Ovary (tissue), 9 donors: Measurements from ENCODE around the gene TRNP1. TPM values are rescaled to one million over a fixed set of nuclear protein-coding genes. Genes with fewer than 3 reads are reported as not detected.

Experiments used
- DNase-seq, 5 donors: peaks; one replicate each; pipeline ENCODE4 v3.0.0-alpha.2; 2019 to 2020
- H3K27ac ChIP-seq, 2 donors: fragments of 200-600 bp; one replicate each; pipeline versions ENCODE4 v1.5.1 to v1.8.0; 2019 to 2022
- H3K27me3 ChIP-seq: fragments of 200-600 bp; one replicate; pipeline ENCODE4 v1.8.0; 2022
- H3K36me3 ChIP-seq: fragments of 200-600 bp; sonication (generic); one replicate; pipeline ENCODE4 v1.5.1; 2019
- H3K4me1 ChIP-seq: one replicate; pipeline ENCODE4 v1.8.1; 2013; ENCODE audit warnings: mild to moderate bottlenecking, moderate library complexity; ENCODE audit not compliant: insufficient read depth
- H3K4me3 ChIP-seq: fragments of 200-600 bp; sonication (generic); one replicate; pipeline ENCODE4 v1.5.1; 2017
- H3K9me3 ChIP-seq, 2 donors: fragments of 200-600 bp in 1 of 2; sonication (generic) in 1 of 2; one replicate each; pipeline versions ENCODE4 v1.5.1 to v1.8.1; 2013 to 2019; ENCODE audit warnings: mild to moderate bottlenecking in 1 of 2, moderate library complexity in 1 of 2
- CTCF ChIP-seq, 3 donors: fragments of 450-650 bp in 2 of 3; fragments of 200-600 bp in 1 of 3; IDR thresholded peaks; one replicate each; pipeline versions ENCODE4 v1.5.1 to v1.8.0; 2016 to 2022; ENCODE audit warnings: antibody characterized with exemption in 3 of 3, mild to moderate bottlenecking in 1 of 3
- EP300 ChIP-seq: sonication (generic); formaldehyde crosslinking; IDR thresholded peaks from one replicate; pipeline ENCODE4 v1.6.1; 2017; ENCODE audit warnings: antibody characterized with exemption
- POLR2A ChIP-seq: fragments of 450-650 bp; IDR thresholded peaks from one replicate; pipeline ENCODE4 v1.6.1; 2017; ENCODE audit warnings: antibody characterized with exemption, mild to moderate bottlenecking, moderate library complexity
- WGBS, 3 donors: extraction: QIAGEN DNeasy Blood & Tissue Kit in 1 of 3; methylation state at CpG; one replicate each; pipeline versions ENCODE4 v1.1.5 to v1.1.7; 2013 to 2017; 5-methylcytosine and 5-hydroxymethylcytosine counted together
- intact Hi-C, 4 donors: fragments of 100-400 bp; cut with DNase I; formaldehyde crosslinking; loops; one replicate each; pipeline versions ENCODE4 v1.11.0 to v1.15.1; 2022 to 2023
- polyA plus RNA-seq, 2 donors: library from polyadenylated mRNA; stranded (reverse); fragments of 200-250 nt in 1 of 2; fragments of 350-450 nt in 1 of 2; fragmentation: Illumina TruSeq in 1 of 2; extraction: RNeasy Lipid Tissue Mini Kit (QIAGEN cat#74804) in 1 of 2; gene quantifications; one replicate each; pipeline ENCODE4 v1.2.3, GENCODE V29; 2013 to 2014
- total RNA-seq, 7 donors: library from RNA; depleted of rRNA in 2 of 7; stranded (reverse); fragments of >200 nt in 2 of 7; fragmentation: NEBNext Ultra II Directional in 3 of 7; extraction: Animal tissue kit (Norgen Biotek cat#: 25700) in 3 of 7; gene quantifications; one replicate each; pipeline versions ENCODE4 v1.1.0 to v1.2.4, GENCODE V29; 2016 to 2023
- donor health status: DM: no; HTN: no; CAD: no; lungs with moderate emphysema.
- donor health status: DM: no; HTN: no; CAD: no.
- donor health status: Bipolar disorder and iron deficiency.
- donor health status: DM: yes; HTN: yes; CAD: no.
- donor health status: DM: no; HTN: no; CAD: no.
- donor health status: DM: yes; HTN: yes; CAD: no.

TRNP1 gene
- total and polyA plus RNA-seq, 9 donors: 0.25 to 23.8 (median 4.2) TPM

DNA sequence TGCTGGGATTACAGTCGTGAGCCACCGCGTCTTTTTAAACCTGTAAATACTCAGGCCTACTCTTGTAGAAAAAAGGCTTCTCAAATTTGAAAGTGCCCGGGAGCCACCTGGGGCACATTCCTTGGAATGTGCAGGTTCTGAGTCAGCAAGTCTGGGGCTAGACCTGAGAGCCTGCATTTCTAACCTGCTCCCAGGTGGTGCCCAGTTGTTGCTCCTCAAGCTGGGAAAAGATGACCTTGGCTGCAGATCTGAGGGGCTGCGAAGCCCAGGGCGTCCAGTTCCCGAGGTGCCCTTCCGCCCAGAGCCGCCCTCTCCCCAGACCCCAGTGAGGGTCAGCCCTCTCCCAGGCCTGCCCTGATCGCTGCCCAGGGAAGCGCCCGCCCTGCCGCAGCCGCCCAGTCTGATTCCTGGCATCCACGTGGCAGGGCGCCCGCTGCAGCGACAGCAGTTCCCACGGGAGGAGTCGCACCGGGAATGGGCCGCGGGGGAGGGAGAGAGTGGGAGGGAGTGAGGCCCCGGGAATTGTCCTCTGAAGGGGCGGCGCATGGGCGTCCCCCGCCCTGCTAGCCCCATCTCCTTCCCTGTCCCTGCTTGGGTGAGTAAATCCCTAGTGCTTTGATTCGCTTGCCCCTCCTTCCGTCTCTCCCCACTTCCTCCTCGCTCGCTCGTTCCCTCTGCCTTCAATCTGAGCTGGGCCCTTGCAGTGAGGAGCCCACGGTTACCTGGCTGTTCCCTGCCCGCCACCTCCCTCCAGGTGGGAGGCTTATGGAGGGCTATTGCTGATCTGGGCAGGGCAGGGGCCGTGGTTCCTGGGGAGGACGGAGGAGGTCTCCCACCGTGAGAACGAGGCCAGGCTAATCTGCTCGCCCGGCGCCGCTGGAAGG, 38.0 kb downstream of the TRNP1 start:
- Histone ChIP-seq H3K4me3 (peak overlapping the region; percentile 17), H3K36me3 (no peaks in the 10 kb centered on the region), H3K27ac (no peak overlapping the region), H3K27me3 (no peaks in the 10 kb centered on the region), H3K9me3 (no peaks in the 10 kb centered on the region), H3K4me1 (peaks cover 2% of the 10 kb centered on the region)
- DNase-seq: peak; percentile 66 to 77 (median 72)
- WGBS, 3 donors: 8 to 16% (median 9%) methylated on average over 39 to 43 of the region's 43 CpGs
- TF ChIP-seq POLR2A (no peak), CTCF (IDR thresholded peaks at IDR 0.05) (no peak), EP300 (no peak)
- intact Hi-C loops: no loop called here

GRCh38 chr1:27032119-27032461, 38.6 kb downstream of the TRNP1 start:
- Histone ChIP-seq H3K4me1 (peaks cover 2% of the 10 kb centered on the region), H3K27ac (no peak overlapping the region), H3K36me3 (no peaks in the 10 kb centered on the region), H3K27me3 (no peaks in the 10 kb centered on the region), H3K9me3 (no peaks in the 10 kb centered on the region), H3K4me3 (peak overlapping the region; percentile 17)
- TF ChIP-seq EP300 (no peak), CTCF (IDR thresholded peaks at IDR 0.05) (no peak), POLR2A (no peak)
- no peak for DNase-seq
- WGBS, 3 donors: 41 to 72% (median 50%) methylated on average over 2 of the region's 2 CpGs
- intact Hi-C loops: no loop called here

GRCh38 chr1:27033043-27033746, 39.7 kb downstream of the TRNP1 start:
- DNase-seq: no peak
- Histone ChIP-seq H3K4me1 (peaks cover 2% of the 10 kb centered on the region), H3K27ac (no peak overlapping the region), H3K27me3 (no peaks in the 10 kb centered on the region), H3K36me3 (no peaks in the 10 kb centered on the region), H3K4me3 (no peak overlapping the region), H3K9me3 (no peaks in the 10 kb centered on the region)
- no peak for TF ChIP-seq EP300
- no peak for TF ChIP-seq POLR2A
- TF ChIP-seq CTCF (IDR thresholded peaks at IDR 0.05): no peak
- intact Hi-C loops: no loop called here
- WGBS, 3 donors: 67 to 71% (median 68%) methylated on average over 7 of the region's 7 CpGs

DNA sequence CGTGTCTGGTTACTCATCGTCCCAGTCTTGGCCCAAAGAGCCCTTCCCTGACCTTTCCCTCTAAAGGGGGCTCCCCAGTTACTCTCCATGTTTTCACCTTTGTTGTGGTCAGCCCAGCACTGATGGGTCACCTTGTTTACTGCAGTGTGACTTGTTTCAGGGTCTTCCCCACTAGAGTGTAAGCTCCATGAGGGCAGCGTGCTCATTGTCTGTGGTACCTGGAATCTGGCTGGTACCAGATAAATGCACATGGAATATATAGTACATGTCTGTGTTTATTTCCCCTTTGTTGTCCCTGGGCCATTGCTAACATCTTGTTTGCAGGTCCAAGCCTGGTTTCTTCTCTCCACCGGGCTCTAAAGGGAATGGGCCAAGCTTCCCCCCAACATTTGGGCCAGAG, 41.9 kb downstream of the TRNP1 start:
- 89 to 96% (median 96%) methylated on average over 4 of the region's 4 CpGs for WGBS, 3 donors
- TF ChIP-seq EP300 (no peak), POLR2A (no peak), CTCF (IDR thresholded peaks at IDR 0.05) (no peak)
- no peak for DNase-seq
- Histone ChIP-seq H3K27me3 (no peaks in the 10 kb centered on the region), H3K4me1 (peaks cover 2% of the 10 kb centered on the region), H3K36me3 (no peaks in the 10 kb centered on the region), H3K27ac (no peak overlapping the region), H3K4me3 (no peak overlapping the region), H3K9me3 (no peaks in the 10 kb centered on the region)
- intact Hi-C loops: no loop called here
